K562 (cell line): ENCODE measurements around the gene BTD. TPM values are rescaled to one million over a fixed set of nuclear protein-coding genes. Genes with fewer than 3 reads are reported as not detected.

Source experiments
- CC2D1A ChIP-seq: fragments of 450-650 bp; IDR thresholded peaks from 2 replicates; pipeline ENCODE4 v1.6.1; 2017; ENCODE audit warnings: mild to moderate bottlenecking
- DEAF1 ChIP-seq: fragments of 450-650 bp; formaldehyde crosslinking; IDR thresholded peaks from 2 replicates; pipeline ENCODE4 v1.4.0; 2020; ENCODE audit warnings: mild to moderate bottlenecking, moderate library complexity
- HCFC1 ChIP-seq: IDR thresholded peaks from 2 replicates; pipeline ENCODE4 v1.6.1; 2012; ENCODE audit warnings: low read depth, low read length, improper control_type of control experiment
- HDAC6 ChIP-seq: IDR thresholded peaks from 2 replicates; pipeline ENCODE4 v1.6.1; 2012; ENCODE audit warnings: low read depth, mild to moderate bottlenecking, control low read depth, inconsistent platforms, low read length, moderate library complexity
- MYBL2 ChIP-seq, 2 experiments: fragments of 450-650 bp in 1 of 2; sonication (generic) in 1 of 2; formaldehyde crosslinking in 1 of 2; IDR thresholded peaks; 2 replicates each; pipeline versions ENCODE4 v1.6.1 to v1.8.1; 2017 to 2022; ENCODE audit warnings: borderline replicate concordance in 1 of 2, inconsistent platforms in 1 of 2, low read depth in 1 of 2, mild to moderate bottlenecking in 1 of 2, missing genetic modification reagents in 1 of 2, moderate library complexity in 1 of 2
- PHB2 ChIP-seq: fragments of 450-650 bp; IDR thresholded peaks from 2 replicates; pipeline ENCODE4 v1.6.1; 2017; ENCODE audit warnings: low read depth
- POLR2AphosphoS2 ChIP-seq: IDR thresholded peaks from 2 replicates; pipeline ENCODE4 v1.6.1; 2012; ENCODE audit warnings: low read length, improper control_type of control experiment
- RFX1 ChIP-seq: fragments of 450-650 bp; IDR thresholded peaks from 2 replicates; pipeline ENCODE4 v1.6.1; 2016; ENCODE audit warnings: mild to moderate bottlenecking, moderate library complexity
- RREB1 ChIP-seq: fragments of 250-450 bp; sonication (Bioruptor Pico); IDR thresholded peaks from 2 replicates; pipeline ENCODE4 v1.4.0; 2020
- RUNX1 ChIP-seq: sonication (generic); IDR thresholded peaks from 2 replicates; pipeline ENCODE4 v1.6.1; 2016; ENCODE audit warnings: antibody characterized with exemption, low read depth
- SMAD1 ChIP-seq: fragments of 150-350 bp; IDR thresholded peaks from 2 replicates; pipeline ENCODE4 v1.6.1; 2014; ENCODE audit warnings: low read length, low read depth; ENCODE audit not compliant: partially characterized antibody
- SMARCA4 ChIP-seq: fragments of 450-650 bp; IDR thresholded peaks from 2 replicates; pipeline ENCODE4 v1.6.1; 2016
- SOX6 ChIP-seq: fragments of 450-650 bp; IDR thresholded peaks from 2 replicates; pipeline ENCODE4 v1.6.1; 2014; ENCODE audit warnings: mild to moderate bottlenecking
- TARDBP ChIP-seq: fragments of 450-650 bp; IDR thresholded peaks from 2 replicates; pipeline ENCODE4 v1.6.1; 2016
- XRCC5 ChIP-seq: fragments of 200-400 bp; formaldehyde crosslinking; IDR thresholded peaks from 2 replicates; pipeline ENCODE4 v1.6.1; 2017; ENCODE audit warnings: low read depth, mild to moderate bottlenecking, low read length
- ZFP30 ChIP-seq: fragments of 250-450 bp; sonication (Bioruptor Pico); IDR thresholded peaks from 2 replicates; pipeline ENCODE4 v1.8.0; 2022; ENCODE audit warnings: moderate library complexity, mild to moderate bottlenecking, inconsistent platforms, borderline replicate concordance
- ZHX1 ChIP-seq: fragments of 150-350 bp; conservative IDR thresholded peaks from 2 replicates; pipeline ENCODE4 v1.6.1; 2014; ENCODE audit warnings: low read length
- ZNF184 ChIP-seq: sonication (generic); formaldehyde crosslinking; IDR thresholded peaks from 2 replicates; pipeline ENCODE4 v1.5.0; 2020; ENCODE audit warnings: missing genetic modification reagents
- ZNF197 ChIP-seq: fragments of 200-800 bp; sonication (Bioruptor generic); IDR thresholded peaks from 2 replicates; pipeline ENCODE4 v1.6.1; 2016; ENCODE audit warnings: low read depth, missing genetic modification characterization, missing compliant biosample characterization
- ZNF584 ChIP-seq: fragments of 200-800 bp; sonication (Bioruptor generic); IDR thresholded peaks from 2 replicates; pipeline ENCODE4 v1.6.1; 2016; ENCODE audit warnings: low read depth, mild to moderate bottlenecking, missing genetic modification characterization, missing compliant biosample characterization
- polyA plus RNA-seq, 8 experiments: library from polyadenylated mRNA; depleted of rRNA in 4 of 8; stranded (reverse) in 5 of 8; unstranded in 3 of 8; fragments of >200 nt; fragmentation: Nextera tagmentation in 2 of 8; fragmentation: Illumina TruSeq in 1 of 8; extraction: Ambion mirVana in 2 of 8; extraction: Trizol in 1 of 8; gene quantifications; 2 replicates each; pipeline versions ENCODE4 v1.2.1 to v1.2.3, GENCODE V29; 2011 to 2014; ENCODE audit warnings: inconsistent platforms in 1 of 8, missing spikeins in 1 of 8
- total RNA-seq, 7 experiments: library from RNA; depleted of rRNA in 6 of 7; stranded (reverse); fragments of >200 nt in 6 of 7; fragmentation: Illumina TruSeq in 2 of 7; extraction: Trizol in 2 of 7; gene quantifications; 2 replicates each; pipeline versions ENCODE4 v1.2.1 to v1.2.3, GENCODE V29; 2011 to 2021; ENCODE audit warnings: low replicate concordance in 1 of 7

BTD gene
- total and polyA plus RNA-seq, 9 of the 15 experiments (the other 6 are each of a cell fraction or from before 2014, with no cell fraction given): 6.6 to 26.2 (median 10.6) TPM

- TF ChIP-seq RREB1: no peak
- no peak for TF ChIP-seq ZFP30 (CRISPR knock-in tag)
- no peak for TF ChIP-seq ZNF197 (CRISPR knock-in tag)
- no peak for TF ChIP-seq ZHX1
- TF ChIP-seq PHB2: no peak
- TF ChIP-seq HDAC6: no peak
- TF ChIP-seq DEAF1 (CRISPR knock-in tag): no peak
- no peak for TF ChIP-seq SMAD1
- no peak for TF ChIP-seq RUNX1
- no peak for TF ChIP-seq XRCC5
- peak; percentile 95 for TF ChIP-seq SOX6
- TF ChIP-seq ZNF184: no peak
- no peak for TF ChIP-seq TARDBP
- TF ChIP-seq MYBL2 (IDR thresholded peaks at IDR 0.05; ENCODE audit: low read depth): no peak
- TF ChIP-seq MYBL2 (CRISPR knock-in tag; IDR thresholded peaks at IDR 0.05; ENCODE audit: borderline replicate concordance): no peak
- TF ChIP-seq RFX1: no peak
- TF ChIP-seq ZNF584 (CRISPR knock-in tag): no peak
- TF ChIP-seq HCFC1: no peak
- no peak for TF ChIP-seq POLR2AphosphoS2
- TF ChIP-seq SMARCA4: peak; percentile 47; the same call in 1 of the 2 replicates
- TF ChIP-seq CC2D1A: no peak; the same call in 1 of the 2 replicates
These were observed 84.4 kb downstream of the BTD start (continued) for GRCh38 chr3:15685927-15686326.
